Measurements from ENCODE around the gene MAGEA2. TPM values are rescaled to one million over a fixed set of nuclear protein-coding genes. Genes with fewer than 3 reads are reported as not detected.
"Not testable (repeated sequence)": the region's sequence is repeated elsewhere in the genome, so short reads cannot be mapped to it uniquely, and the experiment has no call there.

Gene MAGEA2
- total RNA-seq, 1 donor from 2014 or later, result not detected

GRCh38 chrX:152709173-152709572 lies 44.5 kb downstream of the MAGEA2 start, which contains the start of gene CSAG2:
CSAG2 (minus strand) TSS chrX:152709273; CDS start chrX:152709112, 161 bp downstream.
- not testable (repeated sequence) for DNase-seq (ENCODE audit: low spot score)

GRCh38 chrX:152706500-152706899 lies 47.1 kb downstream of the MAGEA2 start:
- DNase-seq (ENCODE audit: low spot score), result not testable (repeated sequence)

- DNase-seq (ENCODE audit: low spot score), result not testable (repeated sequence)
Measured at GRCh38 chrX:152700390-152700789, 53.3 kb downstream of the MAGEA2 start.

Other genes starting within 250 kb of the MAGEA2 start
- gene GABRQ, start 115.9 kb downstream of the MAGEA2 start, total RNA-seq, result 0.26 TPM
- gene MAGEA3, start 55.0 kb downstream of the MAGEA2 start, total RNA-seq, result not detected
- not detected for gene CSAG2, start 44.6 kb downstream of the MAGEA2 start, total RNA-seq
- gene MAGEA2B, start 39.2 kb downstream of the MAGEA2 start, total RNA-seq, result not detected
- not detected for gene CSAG1, start 20.1 kb downstream of the MAGEA2 start, total RNA-seq
- not detected for gene MAGEA12, start 20.1 kb downstream of the MAGEA2 start, total RNA-seq
- not detected for gene CSAG3, start 5.4 kb upstream of the MAGEA2 start, total RNA-seq
- gene MAGEA6, start 15.8 kb upstream of the MAGEA2 start, total RNA-seq, result not detected
- 47.1 TPM for gene CETN2, start 76.9 kb upstream of the MAGEA2 start, total RNA-seq
- gene NSDHL, start 77.2 kb upstream of the MAGEA2 start, total RNA-seq, result 25.1 TPM
- 62.2 TPM for gene ZNF185, start 144.2 kb upstream of the MAGEA2 start, total RNA-seq
- gene PNMA5, start 240.3 kb upstream of the MAGEA2 start, total RNA-seq, result not detected

All from ureter (tissue), 1 donor.